GM18951 (cell line): ENCODE results near the gene ENDOV.
"Not testable (repeated sequence)": the region's sequence is repeated elsewhere in the genome, so short reads cannot be mapped to it uniquely, and the experiment has no call there.

Experiments used
- POLR2A ChIP-seq: IDR thresholded peaks from 4 replicates; pipeline ENCODE4 v1.6.1; 2011; ENCODE audit warnings: mild to moderate bottlenecking; ENCODE audit not compliant: insufficient read length, insufficient read depth; ENCODE audit errors: extremely low read depth
- in situ Hi-C: fragments of 300-500 bp; cut with MboI; formaldehyde crosslinking; loops from one replicate; pipeline ENCODE4 v1.12.0; 2022; ENCODE audit warnings: low sequenced_read_pairs, mixed read lengths, inconsistent platforms; ENCODE audit not compliant: unreplicated experiment

The ENDOV gene

GRCh38 chr17:80395402-80396151 is 19.4 kb upstream of the ENDOV start:
- no peak for TF ChIP-seq POLR2A
- in situ Hi-C loops: no loop called here

GRCh38 chr17:80396157-80397033 is 18.6 kb upstream of the ENDOV start:
- no peak for TF ChIP-seq POLR2A
- in situ Hi-C loops: no loop called here

GRCh38 chr17:80397034-80397387 is 18.0 kb upstream of the ENDOV start:
- TF ChIP-seq POLR2A: no peak
- in situ Hi-C loops: no loop called here

- in situ Hi-C loops: no loop called here
- TF ChIP-seq POLR2A: no peak
These were observed 17.3 kb upstream of the ENDOV start for GRCh38 chr17:80397686-80398085.

GRCh38 chr17:80401086-80401485 is 13.9 kb upstream of the ENDOV start:
- in situ Hi-C loops: not testable (repeated sequence)

- in situ Hi-C loops: not testable (repeated sequence)
These were observed 12.9 kb upstream of the ENDOV start for GRCh38 chr17:80402102-80402501.

- in situ Hi-C loops: no loop called here
- TF ChIP-seq POLR2A: no peak
These were observed 12.0 kb upstream of the ENDOV start for GRCh38 chr17:80402959-80403358.

GRCh38 chr17:80406146-80406545 is 8.8 kb upstream of the ENDOV start:
- in situ Hi-C loops: no loop called here
- TF ChIP-seq POLR2A: no peak

GRCh38 chr17:80407917-80408316 is 7.0 kb upstream of the ENDOV start:
- in situ Hi-C loops: not testable (repeated sequence)

GRCh38 chr17:80408872-80409271 is 6.1 kb upstream of the ENDOV start:
- no peak for TF ChIP-seq POLR2A
- in situ Hi-C loops: no loop called here

- in situ Hi-C loops: no loop called here
- no peak for TF ChIP-seq POLR2A
These were observed 5.3 kb upstream of the ENDOV start for GRCh38 chr17:80409626-80410025.

- in situ Hi-C loops: not testable (repeated sequence)
These were observed 4.4 kb upstream of the ENDOV start for GRCh38 chr17:80410441-80411087.

- no peak for TF ChIP-seq POLR2A
- in situ Hi-C loops: no loop called here
These were observed 1.0 kb upstream of the ENDOV start for GRCh38 chr17:80413771-80414507.

GRCh38 chr17:80414508-80414802 is 512 bp upstream of the ENDOV start:
- in situ Hi-C loops: no loop called here
- no peak for TF ChIP-seq POLR2A
